Panc1 (cell line): ENCODE data around the gene SGK1.

Source experiments
- CTCF ChIP-seq: fragments of 450-650 bp; IDR thresholded peaks from 2 replicates; pipeline ENCODE4 v1.5.1; 2017; ENCODE audit warnings: mild to moderate bottlenecking
- POLR2AphosphoS5 ChIP-seq: IDR thresholded peaks from 2 replicates; pipeline ENCODE4 v1.6.1; 2012; ENCODE audit warnings: mild to moderate bottlenecking, low read depth, low read length, moderate library complexity
- REST ChIP-seq, 2 experiments: IDR thresholded peaks; 2 replicates each; pipeline ENCODE4 v1.6.1; 2011 to 2012; ENCODE audit warnings: low read depth in 2 of 2, control low read depth in 1 of 2, low read length in 1 of 2, mild to moderate bottlenecking in 1 of 2, moderate library complexity in 1 of 2; ENCODE audit not compliant: insufficient read depth in 1 of 2
- SIN3A ChIP-seq: IDR thresholded peaks from 2 replicates; pipeline ENCODE4 v1.6.1; 2012; ENCODE audit warnings: low read depth, mild to moderate bottlenecking, low read length, moderate library complexity, borderline replicate concordance; ENCODE audit not compliant: insufficient read depth
- TCF7L2 ChIP-seq: IDR thresholded peaks from 2 replicates; pipeline ENCODE4 v1.6.1; 2011; ENCODE audit warnings: mild to moderate bottlenecking, low read depth, low read length, inconsistent platforms

GRCh38 chr6:134289204-134289575, 28.7 kb downstream of the SGK1 start:
- TF ChIP-seq CTCF: no peak
- no peak for TF ChIP-seq POLR2AphosphoS5
- TF ChIP-seq REST (IDR thresholded peaks at IDR 0.05; ENCODE audit: insufficient read depth in 1 of 2, low read depth in 2 of 2, low read length in 1 of 2): no peak
- no peak for TF ChIP-seq TCF7L2
- no peak for TF ChIP-seq SIN3A
